HepG2 (cell line): ENCODE data around the gene ZDHHC18. TPM values are rescaled to one million over a fixed set of nuclear protein-coding genes. Genes with fewer than 3 reads are reported as not detected.

Experiments
- CCAR2 ChIP-seq: fragments of 200-400 bp; formaldehyde crosslinking; optimal IDR thresholded peaks from 2 replicates; pipeline ENCODE3; 2018; ENCODE audit warnings: low read depth, mild to moderate bottlenecking, low read length, moderate library complexity
- EED ChIP-seq: sonication (generic); formaldehyde crosslinking; IDR thresholded peaks from 2 replicates; pipeline ENCODE4 v1.5.0; 2020; ENCODE audit warnings: mild to moderate bottlenecking, missing genetic modification reagents
- ERF ChIP-seq: IDR thresholded peaks from 2 replicates; pipeline ENCODE4 v1.6.1; 2018; ENCODE audit warnings: missing biosample characterization, missing genetic modification reagents
- FOXC1 ChIP-seq: sonication (generic); formaldehyde crosslinking; IDR thresholded peaks from 2 replicates; pipeline ENCODE4 v1.8.0; 2022; ENCODE audit warnings: mild to moderate bottlenecking, missing genetic modification reagents, borderline replicate concordance
- RFX1 ChIP-seq: fragments of 450-650 bp; IDR thresholded peaks from 2 replicates; pipeline ENCODE4 v1.6.1; 2017
- SMYD3 ChIP-seq: sonication (generic); formaldehyde crosslinking; IDR thresholded peaks from 2 replicates; pipeline ENCODE4 v1.8.1; 2023; ENCODE audit warnings: mild to moderate bottlenecking, missing genetic modification reagents
- SP140L ChIP-seq: sonication (generic); formaldehyde crosslinking; IDR thresholded peaks from 2 replicates; pipeline ENCODE4 v1.4.0; 2020; ENCODE audit warnings: missing genetic modification reagents, borderline replicate concordance
- SRSF9 ChIP-seq: fragments of 200-400 bp; formaldehyde crosslinking; IDR thresholded peaks from 2 replicates; pipeline ENCODE4 v1.6.1; 2018; ENCODE audit warnings: borderline replicate concordance, mild to moderate bottlenecking, low read depth, low read length; ENCODE audit not compliant: insufficient read depth, poor library complexity, severe bottlenecking
- ZBTB1 ChIP-seq: sonication (generic); formaldehyde crosslinking; IDR thresholded peaks from 2 replicates; pipeline ENCODE4 v1.4.0; 2020; ENCODE audit warnings: missing genetic modification reagents, borderline replicate concordance
- ZNF713 ChIP-seq: sonication (generic); formaldehyde crosslinking; IDR thresholded peaks from 2 replicates; pipeline ENCODE4 v1.4.0; 2020; ENCODE audit warnings: mild to moderate bottlenecking, missing genetic modification reagents
- polyA plus RNA-seq, 8 experiments: library from polyadenylated mRNA; depleted of rRNA in 3 of 8; stranded (reverse) in 7 of 8; unstranded in 1 of 8; fragments of >200 nt; fragmentation: Illumina TruSeq in 4 of 8; extraction: Trizol in 4 of 8; gene quantifications; 2 replicates each; pipeline versions ENCODE4 v1.2.1 to v1.2.3, GENCODE V29; 2011 to 2016; ENCODE audit warnings: low read depth in 4 of 8, missing spikeins in 1 of 8, mixed read lengths in 1 of 8; ENCODE audit not compliant: insufficient read depth in 1 of 8
- total RNA-seq, 5 experiments: library from RNA; depleted of rRNA; stranded (reverse); fragments of >200 nt; fragmentation: Illumina TruSeq; extraction: Trizol; gene quantifications; 2 replicates each; pipeline ENCODE4 v1.2.3, GENCODE V29; 2016; ENCODE audit warnings: low read depth in 1 of 5
- TF ChIP-seq, protein P1 (sequence below): sonication (generic); formaldehyde crosslinking; IDR thresholded peaks from 2 replicates; pipeline ENCODE4 v1.8.0; 2023; ENCODE audit warnings: mild to moderate bottlenecking, missing genetic modification reagents
- TF ChIP-seq, protein P2 (sequence below): sonication (generic); formaldehyde crosslinking; IDR thresholded peaks from 2 replicates; pipeline ENCODE4 v1.4.0; 2020; ENCODE audit warnings: low read depth, missing genetic modification reagents
- TF ChIP-seq, protein P3 (sequence below): sonication (generic); formaldehyde crosslinking; IDR thresholded peaks from 2 replicates; pipeline ENCODE4 v1.4.0; 2020; ENCODE audit warnings: mild to moderate bottlenecking, missing genetic modification reagents, borderline replicate concordance
- TF ChIP-seq, protein P4 (sequence below): sonication (generic); formaldehyde crosslinking; IDR thresholded peaks from 2 replicates; pipeline ENCODE4 v1.4.0; 2020; ENCODE audit warnings: mild to moderate bottlenecking, missing genetic modification reagents
- TF ChIP-seq, protein P5 (sequence below): sonication (generic); formaldehyde crosslinking; IDR thresholded peaks from 2 replicates; pipeline ENCODE4 v1.5.0; 2020; ENCODE audit warnings: missing genetic modification reagents

The ZDHHC18 gene
- total and polyA plus RNA-seq, 2 of the 13 experiments (the other 11 are each of a cell fraction or from before 2014, with no cell fraction given), result 13.2 to 35.3 TPM

DNA sequence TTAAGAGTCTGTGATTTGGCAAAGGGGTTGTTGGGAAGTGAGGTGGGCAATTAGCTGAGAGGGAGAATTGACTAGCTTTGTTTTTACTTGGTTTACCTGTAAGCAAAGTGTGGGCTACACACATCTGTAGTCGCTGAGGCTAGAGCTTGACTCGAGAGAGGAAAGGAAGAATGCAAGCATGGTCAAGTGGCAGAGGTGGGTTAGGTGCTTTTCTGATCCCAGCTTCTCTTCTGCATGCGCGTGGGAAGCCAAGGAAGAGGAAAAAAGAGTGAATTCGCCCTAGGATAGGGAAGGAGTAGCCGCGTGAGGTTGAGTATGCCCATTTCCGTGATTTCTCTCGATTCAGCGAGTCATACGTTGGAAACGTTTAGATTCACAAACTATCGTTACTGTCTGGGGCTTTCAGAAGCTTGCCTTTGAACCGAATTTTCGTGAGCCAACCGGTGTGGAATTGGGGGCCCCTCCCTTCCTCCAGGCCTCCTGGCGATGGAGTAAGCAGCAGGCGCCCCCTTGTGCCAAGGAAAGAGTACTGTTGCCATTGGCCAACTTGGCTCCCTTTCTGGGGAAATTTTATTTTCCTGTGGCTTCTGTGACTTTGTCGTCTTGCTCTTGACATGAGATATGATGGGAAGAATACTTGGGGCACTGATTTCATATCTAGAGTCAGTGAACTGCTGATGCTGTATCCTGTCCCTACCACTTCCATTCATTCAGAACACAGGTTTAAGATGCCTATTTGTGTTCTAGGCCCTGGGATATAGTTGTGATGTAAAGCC lies 37.5 kb upstream of the ZDHHC18 start (continued):
- TF ChIP-seq, protein P1, sequence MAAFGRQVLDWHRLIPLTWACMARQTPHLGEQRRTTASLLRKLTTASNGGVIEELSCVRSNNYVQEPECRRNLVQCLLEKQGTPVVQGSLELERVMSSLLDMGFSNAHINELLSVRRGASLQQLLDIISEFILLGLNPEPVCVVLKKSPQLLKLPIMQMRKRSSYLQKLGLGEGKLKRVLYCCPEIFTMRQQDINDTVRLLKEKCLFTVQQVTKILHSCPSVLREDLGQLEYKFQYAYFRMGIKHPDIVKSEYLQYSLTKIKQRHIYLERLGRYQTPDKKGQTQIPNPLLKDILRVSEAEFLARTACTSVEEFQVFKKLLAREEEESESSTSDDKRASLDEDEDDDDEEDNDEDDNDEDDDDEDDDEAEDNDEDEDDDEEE, result no peak; the same call in 1 of the 2 replicates
- TF ChIP-seq SMYD3, result no peak
- TF ChIP-seq EED (CRISPR knock-in tag), result no peak
- TF ChIP-seq, protein P2, sequence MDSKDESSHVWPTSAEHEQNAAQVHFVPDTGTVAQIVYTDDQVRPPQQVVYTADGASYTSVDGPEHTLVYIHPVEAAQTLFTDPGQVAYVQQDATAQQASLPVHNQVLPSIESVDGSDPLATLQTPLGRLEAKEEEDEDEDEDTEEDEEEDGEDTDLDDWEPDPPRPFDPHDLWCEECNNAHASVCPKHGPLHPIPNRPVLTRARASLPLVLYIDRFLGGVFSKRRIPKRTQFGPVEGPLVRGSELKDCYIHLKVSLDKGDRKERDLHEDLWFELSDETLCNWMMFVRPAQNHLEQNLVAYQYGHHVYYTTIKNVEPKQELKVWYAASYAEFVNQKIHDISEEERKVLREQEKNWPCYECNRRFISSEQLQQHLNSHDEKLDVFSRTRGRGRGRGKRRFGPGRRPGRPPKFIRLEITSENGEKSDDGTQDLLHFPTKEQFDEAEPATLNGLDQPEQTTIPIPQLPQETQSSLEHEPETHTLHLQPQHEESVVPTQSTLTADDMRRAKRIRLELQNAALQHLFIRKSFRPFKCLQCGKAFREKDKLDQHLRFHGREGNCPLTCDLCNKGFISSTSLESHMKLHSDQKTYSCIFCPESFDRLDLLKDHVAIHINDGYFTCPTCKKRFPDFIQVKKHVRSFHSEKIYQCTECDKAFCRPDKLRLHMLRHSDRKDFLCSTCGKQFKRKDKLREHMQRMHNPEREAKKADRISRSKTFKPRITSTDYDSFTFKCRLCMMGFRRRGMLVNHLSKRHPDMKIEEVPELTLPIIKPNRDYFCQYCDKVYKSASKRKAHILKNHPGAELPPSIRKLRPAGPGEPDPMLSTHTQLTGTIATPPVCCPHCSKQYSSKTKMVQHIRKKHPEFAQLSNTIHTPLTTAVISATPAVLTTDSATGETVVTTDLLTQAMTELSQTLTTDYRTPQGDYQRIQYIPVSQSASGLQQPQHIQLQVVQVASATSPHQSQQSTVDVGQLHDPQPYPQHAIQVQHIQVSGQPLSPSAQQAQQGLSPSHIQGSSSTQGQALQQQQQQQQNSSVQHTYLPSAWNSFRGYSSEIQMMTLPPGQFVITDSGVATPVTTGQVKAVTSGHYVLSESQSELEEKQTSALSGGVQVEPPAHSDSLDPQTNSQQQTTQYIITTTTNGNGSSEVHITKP (CRISPR knock-in tag), result no peak
- no peak for TF ChIP-seq RFX1
- TF ChIP-seq ZNF713 (CRISPR knock-in tag), result no peak
- TF ChIP-seq CCAR2, result no peak
- TF ChIP-seq, protein P3, sequence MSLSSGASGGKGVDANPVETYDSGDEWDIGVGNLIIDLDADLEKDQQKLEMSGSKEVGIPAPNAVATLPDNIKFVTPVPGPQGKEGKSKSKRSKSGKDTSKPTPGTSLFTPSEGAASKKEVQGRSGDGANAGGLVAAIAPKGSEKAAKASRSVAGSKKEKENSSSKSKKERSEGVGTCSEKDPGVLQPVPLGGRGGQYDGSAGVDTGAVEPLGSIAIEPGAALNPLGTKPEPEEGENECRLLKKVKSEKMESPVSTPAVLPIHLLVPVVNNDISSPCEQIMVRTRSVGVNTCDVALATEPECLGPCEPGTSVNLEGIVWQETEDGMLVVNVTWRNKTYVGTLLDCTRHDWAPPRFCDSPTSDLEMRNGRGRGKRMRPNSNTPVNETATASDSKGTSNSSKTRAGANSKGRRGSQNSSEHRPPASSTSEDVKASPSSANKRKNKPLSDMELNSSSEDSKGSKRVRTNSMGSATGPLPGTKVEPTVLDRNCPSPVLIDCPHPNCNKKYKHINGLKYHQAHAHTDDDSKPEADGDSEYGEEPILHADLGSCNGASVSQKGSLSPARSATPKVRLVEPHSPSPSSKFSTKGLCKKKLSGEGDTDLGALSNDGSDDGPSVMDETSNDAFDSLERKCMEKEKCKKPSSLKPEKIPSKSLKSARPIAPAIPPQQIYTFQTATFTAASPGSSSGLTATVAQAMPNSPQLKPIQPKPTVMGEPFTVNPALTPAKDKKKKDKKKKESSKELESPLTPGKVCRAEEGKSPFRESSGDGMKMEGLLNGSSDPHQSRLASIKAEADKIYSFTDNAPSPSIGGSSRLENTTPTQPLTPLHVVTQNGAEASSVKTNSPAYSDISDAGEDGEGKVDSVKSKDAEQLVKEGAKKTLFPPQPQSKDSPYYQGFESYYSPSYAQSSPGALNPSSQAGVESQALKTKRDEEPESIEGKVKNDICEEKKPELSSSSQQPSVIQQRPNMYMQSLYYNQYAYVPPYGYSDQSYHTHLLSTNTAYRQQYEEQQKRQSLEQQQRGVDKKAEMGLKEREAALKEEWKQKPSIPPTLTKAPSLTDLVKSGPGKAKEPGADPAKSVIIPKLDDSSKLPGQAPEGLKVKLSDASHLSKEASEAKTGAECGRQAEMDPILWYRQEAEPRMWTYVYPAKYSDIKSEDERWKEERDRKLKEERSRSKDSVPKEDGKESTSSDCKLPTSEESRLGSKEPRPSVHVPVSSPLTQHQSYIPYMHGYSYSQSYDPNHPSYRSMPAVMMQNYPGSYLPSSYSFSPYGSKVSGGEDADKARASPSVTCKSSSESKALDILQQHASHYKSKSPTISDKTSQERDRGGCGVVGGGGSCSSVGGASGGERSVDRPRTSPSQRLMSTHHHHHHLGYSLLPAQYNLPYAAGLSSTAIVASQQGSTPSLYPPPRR (CRISPR knock-in tag), result no peak
- TF ChIP-seq, protein P4, sequence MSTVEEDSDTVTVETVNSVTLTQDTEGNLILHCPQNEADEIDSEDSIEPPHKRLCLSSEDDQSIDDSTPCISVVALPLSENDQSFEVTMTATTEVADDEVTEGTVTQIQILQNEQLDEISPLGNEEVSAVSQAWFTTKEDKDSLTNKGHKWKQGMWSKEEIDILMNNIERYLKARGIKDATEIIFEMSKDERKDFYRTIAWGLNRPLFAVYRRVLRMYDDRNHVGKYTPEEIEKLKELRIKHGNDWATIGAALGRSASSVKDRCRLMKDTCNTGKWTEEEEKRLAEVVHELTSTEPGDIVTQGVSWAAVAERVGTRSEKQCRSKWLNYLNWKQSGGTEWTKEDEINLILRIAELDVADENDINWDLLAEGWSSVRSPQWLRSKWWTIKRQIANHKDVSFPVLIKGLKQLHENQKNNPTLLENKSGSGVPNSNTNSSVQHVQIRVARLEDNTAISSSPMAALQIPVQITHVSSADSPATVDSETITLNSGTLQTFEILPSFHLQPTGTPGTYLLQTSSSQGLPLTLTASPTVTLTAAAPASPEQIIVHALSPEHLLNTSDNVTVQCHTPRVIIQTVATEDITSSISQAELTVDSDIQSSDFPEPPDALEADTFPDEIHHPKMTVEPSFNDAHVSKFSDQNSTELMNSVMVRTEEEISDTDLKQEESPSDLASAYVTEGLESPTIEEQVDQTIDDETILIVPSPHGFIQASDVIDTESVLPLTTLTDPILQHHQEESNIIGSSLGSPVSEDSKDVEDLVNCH (CRISPR knock-in tag), result no peak
- TF ChIP-seq FOXC1, result peak; percentile 46; the same call in 1 of the 2 replicates
- TF ChIP-seq, protein P5, sequence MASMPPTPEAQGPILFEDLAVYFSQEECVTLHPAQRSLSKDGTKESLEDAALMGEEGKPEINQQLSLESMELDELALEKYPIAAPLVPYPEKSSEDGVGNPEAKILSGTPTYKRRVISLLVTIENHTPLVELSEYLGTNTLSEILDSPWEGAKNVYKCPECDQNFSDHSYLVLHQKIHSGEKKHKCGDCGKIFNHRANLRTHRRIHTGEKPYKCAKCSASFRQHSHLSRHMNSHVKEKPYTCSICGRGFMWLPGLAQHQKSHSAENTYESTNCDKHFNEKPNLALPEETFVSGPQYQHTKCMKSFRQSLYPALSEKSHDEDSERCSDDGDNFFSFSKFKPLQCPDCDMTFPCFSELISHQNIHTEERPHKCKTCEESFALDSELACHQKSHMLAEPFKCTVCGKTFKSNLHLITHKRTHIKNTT (CRISPR knock-in tag), result no peak
- no peak for TF ChIP-seq SP140L (CRISPR knock-in tag)
- no peak for TF ChIP-seq SRSF9
- no peak for TF ChIP-seq ZBTB1 (CRISPR knock-in tag)
- TF ChIP-seq ERF (CRISPR knock-in tag), result peak; percentile 28; the same call in 1 of the 2 replicates
